Pulmonary artery endothelial cell (primary cell): Measurements from ENCODE around the gene RAB22A. TPM values are rescaled to one million over a fixed set of nuclear protein-coding genes. Genes with fewer than 3 reads are reported as not detected.
A peak's percentile ranks its signal among the peaks of the same experiment; 100 is the strongest.

Experiments
- DNase-seq: peaks from one replicate; pipeline ENCODE4 v3.0.0-alpha.2; 2011; ENCODE audit warnings: low read depth, low spot score
- total RNA-seq: library from RNA; depleted of rRNA; stranded (reverse); fragments of >200 nt; gene quantifications from 2 replicates; pipeline ENCODE4 v1.2.3, GENCODE V29; 2014

RAB22A gene
- total RNA-seq, 1 donor from 2014 or later: 13.2 TPM

GRCh38 chr20:58384821-58385220 is 75.3 kb downstream of the RAB22A start:
- DNase-seq: no peak

- no peak for DNase-seq
These were observed 78.6 kb downstream of the RAB22A start for GRCh38 chr20:58388028-58388601.

GRCh38 chr20:58388882-58389323 is 79.4 kb downstream of the RAB22A start, which contains the start of gene VAPB:
Gene VAPB, plus strand, starts transcription at chr20:58389229. Its CDS starts 231 bp downstream, at chr20:58389460.
- DNase-seq: peak; percentile 85

- DNase-seq: no peak
These were observed 79.9 kb downstream of the RAB22A start for GRCh38 chr20:58389324-58389967.

- DNase-seq: no peak
These were observed 80.6 kb downstream of the RAB22A start for GRCh38 chr20:58389968-58390658.

GRCh38 chr20:58390659-58391035 is 81.1 kb downstream of the RAB22A start:
- no peak for DNase-seq

- no peak for DNase-seq
These were observed 82.8 kb downstream of the RAB22A start for GRCh38 chr20:58392286-58392685.

- no peak for DNase-seq
These were observed 83.8 kb downstream of the RAB22A start for GRCh38 chr20:58393299-58393698.

GRCh38 chr20:58394801-58395200 is 85.3 kb downstream of the RAB22A start:
- DNase-seq: no peak

- no peak for DNase-seq
These were observed 86.1 kb downstream of the RAB22A start for GRCh38 chr20:58395604-58396003.

GRCh38 chr20:58397429-58397828 is 87.9 kb downstream of the RAB22A start:
- no peak for DNase-seq

GRCh38 chr20:58398254-58398653 is 88.7 kb downstream of the RAB22A start:
- no peak for DNase-seq

- no peak for DNase-seq
These were observed 90.4 kb downstream of the RAB22A start for GRCh38 chr20:58399926-58400325.

- DNase-seq: no peak
These were observed 91.6 kb downstream of the RAB22A start for GRCh38 chr20:58401162-58401561.

- DNase-seq: no peak
These were observed 92.8 kb downstream of the RAB22A start for GRCh38 chr20:58402305-58402704.

- no peak for DNase-seq
These were observed 93.3 kb downstream of the RAB22A start for GRCh38 chr20:58402827-58403226.

- DNase-seq: no peak
These were observed 93.8 kb downstream of the RAB22A start for GRCh38 chr20:58403272-58403671.

GRCh38 chr20:58405504-58406291 is 96.2 kb downstream of the RAB22A start:
- no peak for DNase-seq

- no peak for DNase-seq
These were observed 97.0 kb downstream of the RAB22A start for GRCh38 chr20:58406422-58407001.

GRCh38 chr20:58407201-58407873 is 97.8 kb downstream of the RAB22A start:
- no peak for DNase-seq
